Posterior cingulate gyrus (tissue), 11 donors: Measurements from ENCODE around the gene PHF23.
A peak's percentile ranks its signal among the peaks of the same experiment; 100 is the strongest.

Experiments used
- DNase-seq, 10 donors: peaks; one replicate each; pipeline versions ENCODE4 v3.0.0 to v3.0.0-alpha.2; 2020 to 2021; ENCODE audit warnings: mixed read lengths in 3 of 10
- intact Hi-C: fragments of 100-400 bp; cut with DNase I; formaldehyde crosslinking; loops from one replicate; pipeline ENCODE4 v1.15.1; 2023

PHF23 gene

DNA sequence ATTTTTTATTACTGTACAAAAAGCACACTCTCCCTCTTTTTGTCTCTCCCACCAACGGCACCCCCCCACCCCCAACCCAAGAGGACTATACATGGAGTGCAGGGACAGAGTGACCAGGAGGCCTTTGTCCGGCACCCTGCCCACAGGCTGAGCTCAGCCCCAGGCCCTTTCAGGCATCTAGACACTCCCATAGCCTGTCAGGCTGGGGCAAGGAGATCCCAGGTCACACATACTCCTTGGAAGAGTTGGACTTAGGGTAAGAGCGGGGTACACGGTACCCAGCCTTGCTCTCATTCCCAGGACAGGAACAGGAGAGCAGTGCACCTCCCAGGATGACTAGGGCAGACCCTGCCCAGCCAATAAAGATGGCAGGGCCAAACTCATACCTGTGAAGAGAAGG, 20.9 kb upstream of the PHF23 start:
- peak in 2 of 10 donors; percentile 30 to 40 for DNase-seq
- intact Hi-C loops = no loop called here

DNA sequence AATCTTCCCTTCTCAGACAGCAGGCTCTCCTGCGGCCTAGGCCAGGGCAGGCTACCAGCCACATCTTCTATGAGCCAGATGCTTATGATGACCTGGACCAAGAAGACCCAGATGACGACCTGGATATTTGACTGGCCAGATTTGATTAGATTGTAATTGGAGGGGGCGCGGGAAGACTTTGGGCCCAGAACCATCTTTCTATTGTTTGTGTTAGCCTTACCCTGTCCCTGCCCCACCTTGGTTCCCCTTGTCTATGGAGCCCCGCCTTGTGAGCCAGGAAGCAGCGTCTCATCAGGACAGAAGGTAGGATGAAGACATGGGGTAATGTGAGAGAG, 20.3 kb upstream of the PHF23 start:
- intact Hi-C loops = no loop called here
- peak in 1 of 10 donors; percentile 46 for DNase-seq

DNA sequence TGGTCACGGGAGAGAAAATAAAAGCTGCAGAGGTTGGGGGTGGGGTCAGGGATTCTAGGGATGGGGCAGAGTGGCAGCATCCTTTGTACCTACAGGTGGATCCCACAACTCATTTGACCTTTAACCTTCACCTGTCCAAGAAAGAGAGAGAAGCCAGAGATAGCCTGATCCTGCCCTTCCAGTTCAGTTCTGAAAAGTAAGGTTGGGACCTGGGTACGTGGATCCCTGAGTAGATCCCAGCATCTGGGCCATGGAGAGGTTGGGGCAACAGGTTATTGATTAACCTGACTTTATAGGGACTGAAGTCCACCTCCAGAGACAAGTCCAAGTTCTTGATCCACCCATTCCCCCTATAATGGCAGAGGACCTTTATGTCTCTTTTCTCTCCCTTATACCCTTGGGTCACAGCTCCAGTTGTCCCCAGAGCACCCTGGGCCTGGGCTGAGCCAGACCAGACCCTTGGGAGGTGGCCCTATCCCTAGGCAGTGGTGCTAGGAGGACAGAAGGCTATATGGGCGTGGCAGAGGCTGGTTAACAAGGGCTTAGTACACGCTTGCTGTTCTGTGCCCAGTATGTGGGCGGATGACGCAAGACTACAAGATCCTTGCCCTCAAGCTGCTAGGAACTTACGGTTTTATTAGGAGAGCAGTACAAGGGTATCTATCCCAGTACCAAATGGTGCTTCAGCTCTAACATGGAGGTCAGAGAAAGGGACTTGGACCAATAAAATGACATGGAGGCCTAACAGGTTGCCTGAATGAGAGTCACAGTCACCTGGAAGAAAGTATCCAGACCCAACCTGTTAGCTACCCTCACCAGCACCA, 19.7 kb upstream of the PHF23 start:
- intact Hi-C loops = no loop called here
- peak in 2 of 10 donors; percentile 20 to 37 for DNase-seq

DNA sequence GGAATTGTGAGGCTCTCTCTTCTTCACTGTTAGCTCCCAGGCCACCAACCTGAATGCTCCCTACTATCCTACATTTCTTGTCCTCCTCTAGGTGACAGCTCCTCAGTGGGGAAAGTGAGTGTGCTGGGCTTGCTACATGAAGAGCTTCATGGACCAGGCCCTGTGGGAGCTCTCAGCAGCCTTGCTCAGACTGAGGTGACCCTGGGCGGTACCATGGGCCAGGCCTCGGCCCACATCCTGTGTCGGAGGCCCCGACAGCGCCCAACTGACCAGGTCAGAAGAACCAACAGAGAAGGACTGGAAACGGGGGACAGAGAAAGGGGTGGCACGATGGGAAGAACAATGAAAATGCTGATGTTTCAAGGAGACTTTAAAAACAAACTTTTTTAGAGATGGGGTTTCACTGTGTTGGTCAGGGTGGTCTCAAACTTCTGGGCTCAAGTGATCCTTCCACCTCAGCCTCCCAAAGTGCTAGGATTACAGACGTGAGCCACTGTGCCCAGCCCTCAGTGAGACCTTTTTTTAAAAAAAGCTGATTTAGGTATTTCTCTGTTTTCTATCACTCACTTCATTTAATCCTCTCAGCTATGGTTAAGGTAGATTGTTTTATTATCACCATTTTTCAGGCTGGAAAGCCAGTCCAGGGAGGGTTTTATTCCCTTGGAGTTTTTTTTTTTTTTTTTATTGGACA, 17.7 kb upstream of the PHF23 start:
- intact Hi-C loops = no loop called here
- DNase-seq = peak in 1 of 10 donors; percentile 52

DNA sequence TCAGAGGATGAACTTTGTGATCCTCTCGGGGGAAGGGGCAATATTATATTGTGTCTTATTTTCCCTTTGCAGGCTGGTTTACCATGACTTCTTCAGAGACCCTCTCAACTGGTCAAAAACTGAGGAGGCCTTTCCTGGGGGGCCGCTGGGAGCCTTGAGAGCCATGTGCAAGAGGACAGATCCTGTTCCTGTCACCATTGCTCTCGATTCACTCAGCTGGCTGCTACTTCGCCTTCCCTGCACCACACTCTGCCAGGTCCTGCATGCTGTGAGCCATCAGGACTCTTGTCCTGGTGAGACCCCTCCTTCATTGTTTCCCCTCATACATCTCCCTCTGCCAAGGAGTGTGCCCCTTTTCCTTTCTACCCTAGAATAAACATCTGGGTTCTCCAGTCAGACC, 15.3 kb upstream of the PHF23 start:
- intact Hi-C loops = no loop called here
- DNase-seq = peak in 3 of 10 donors; percentile 19 to 50 (median 38)

DNA sequence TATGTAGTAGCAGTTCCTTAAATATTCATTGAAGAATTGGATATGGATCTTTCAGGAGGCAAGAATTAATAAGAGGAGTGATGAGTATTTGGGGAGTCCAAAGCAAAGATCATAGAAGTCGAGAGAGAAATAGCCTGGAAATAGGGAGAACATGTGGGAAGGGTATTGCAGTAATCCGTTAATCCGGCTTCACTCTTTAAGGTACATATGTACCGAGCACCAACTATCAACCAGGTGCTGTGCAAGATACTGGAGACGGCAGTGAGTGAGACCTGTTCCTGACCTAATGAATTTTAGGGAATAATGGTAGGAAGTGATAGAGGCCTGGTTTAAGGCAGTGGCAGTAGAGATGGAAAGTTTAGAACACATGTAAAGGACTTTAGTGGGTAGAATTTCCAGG, 13.8 kb upstream of the PHF23 start:
- intact Hi-C loops = loop anchor here (2.0 kb wide), 1 partner anchor 54 kb away; the partner anchor contains the start of gene EIF5A
- no peak for DNase-seq

DNA sequence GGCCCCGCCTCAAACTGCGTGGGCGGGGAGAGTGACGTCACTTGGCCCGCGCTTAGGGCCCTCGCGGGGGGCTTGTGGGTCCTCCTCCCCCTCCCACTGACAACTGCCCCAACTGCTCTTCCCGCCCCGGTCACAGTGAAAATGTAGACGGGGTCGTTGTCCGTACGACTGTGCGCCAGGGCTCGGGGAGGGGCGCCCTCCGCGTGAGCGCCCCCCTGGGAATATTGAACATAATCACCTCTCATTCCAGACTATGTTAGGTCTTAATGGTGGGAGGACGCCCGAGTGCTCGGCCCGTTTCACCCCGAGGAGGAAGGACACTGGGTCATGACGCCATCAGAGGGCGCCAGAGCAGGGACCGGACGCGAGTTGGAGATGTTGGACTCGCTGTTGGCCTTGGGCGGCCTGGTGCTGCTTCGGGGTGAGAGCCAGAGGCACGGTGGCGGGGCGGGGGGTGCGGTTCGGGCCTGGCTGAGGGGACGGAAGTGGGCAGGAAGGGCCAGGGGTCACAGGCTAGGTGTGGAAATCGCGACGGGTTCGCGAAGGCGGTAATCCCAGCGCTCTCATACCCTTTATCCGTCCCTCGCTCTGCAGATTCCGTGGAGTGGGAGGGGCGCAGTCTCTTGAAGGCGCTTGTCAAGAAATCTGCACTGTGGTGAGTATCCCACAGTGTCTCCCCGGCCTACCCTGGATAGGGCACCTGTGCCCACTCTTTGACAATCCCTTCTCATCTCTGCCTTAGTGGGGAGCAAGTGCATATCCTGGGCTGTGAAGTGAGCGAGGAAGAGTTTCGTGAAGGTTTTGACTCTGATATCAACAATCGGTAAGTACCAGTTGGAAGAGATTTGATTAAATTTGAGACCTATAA, 13.2 kb upstream of the PHF23 start, which contains the start of gene ELP5:
ELP5 (plus strand) TSS at position 40 of the 868 bp plus-strand sequence; CDS start at position 376, 336 bp downstream.
- DNase-seq = peak; percentile 84 to 98 (median 90)
- intact Hi-C loops = loop anchor here (2.0 kb wide), 1 partner anchor 54 kb away; the partner anchor contains the start of gene EIF5A

DNA sequence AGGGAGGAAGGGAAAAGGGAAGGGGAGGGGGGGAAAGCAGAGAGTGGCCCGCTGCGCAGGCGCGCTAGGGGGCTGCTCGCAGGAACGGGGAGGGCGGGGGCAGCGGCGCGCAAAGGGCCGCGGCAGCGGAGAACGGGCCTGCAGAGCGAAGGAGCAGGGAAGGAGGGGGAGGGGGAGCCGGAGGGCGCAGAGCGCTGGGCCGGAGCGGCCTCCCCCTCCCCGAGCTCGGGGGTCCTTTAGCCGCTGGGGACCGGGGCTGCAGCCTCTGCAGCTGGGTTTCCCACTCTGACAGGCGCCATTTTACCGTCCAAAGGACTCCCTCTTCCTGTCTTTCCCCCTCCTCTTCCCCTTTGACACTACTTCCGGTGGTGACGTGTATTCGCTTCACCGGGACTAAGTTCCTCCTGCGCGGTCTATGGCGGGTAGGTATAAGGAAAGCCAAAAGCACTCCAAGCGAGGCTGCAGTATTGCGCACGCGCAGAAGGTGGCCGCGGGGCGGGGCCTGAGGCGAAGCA, 12.5 kb upstream of the PHF23 start, which contains the start of gene CTDNEP1:
CTDNEP1 (minus strand) TSS at position 74 of the 515 bp plus-strand sequence. CDS start 438 bp downstream, outside the sequence.
- intact Hi-C loops = loop anchor here (1.0 to 2.0 kb wide), 2 partner anchors 8 to 55 kb away; partner anchors contain the start of gene EIF5A
- peak; percentile 98 to 100 (median 99) for DNase-seq

DNA sequence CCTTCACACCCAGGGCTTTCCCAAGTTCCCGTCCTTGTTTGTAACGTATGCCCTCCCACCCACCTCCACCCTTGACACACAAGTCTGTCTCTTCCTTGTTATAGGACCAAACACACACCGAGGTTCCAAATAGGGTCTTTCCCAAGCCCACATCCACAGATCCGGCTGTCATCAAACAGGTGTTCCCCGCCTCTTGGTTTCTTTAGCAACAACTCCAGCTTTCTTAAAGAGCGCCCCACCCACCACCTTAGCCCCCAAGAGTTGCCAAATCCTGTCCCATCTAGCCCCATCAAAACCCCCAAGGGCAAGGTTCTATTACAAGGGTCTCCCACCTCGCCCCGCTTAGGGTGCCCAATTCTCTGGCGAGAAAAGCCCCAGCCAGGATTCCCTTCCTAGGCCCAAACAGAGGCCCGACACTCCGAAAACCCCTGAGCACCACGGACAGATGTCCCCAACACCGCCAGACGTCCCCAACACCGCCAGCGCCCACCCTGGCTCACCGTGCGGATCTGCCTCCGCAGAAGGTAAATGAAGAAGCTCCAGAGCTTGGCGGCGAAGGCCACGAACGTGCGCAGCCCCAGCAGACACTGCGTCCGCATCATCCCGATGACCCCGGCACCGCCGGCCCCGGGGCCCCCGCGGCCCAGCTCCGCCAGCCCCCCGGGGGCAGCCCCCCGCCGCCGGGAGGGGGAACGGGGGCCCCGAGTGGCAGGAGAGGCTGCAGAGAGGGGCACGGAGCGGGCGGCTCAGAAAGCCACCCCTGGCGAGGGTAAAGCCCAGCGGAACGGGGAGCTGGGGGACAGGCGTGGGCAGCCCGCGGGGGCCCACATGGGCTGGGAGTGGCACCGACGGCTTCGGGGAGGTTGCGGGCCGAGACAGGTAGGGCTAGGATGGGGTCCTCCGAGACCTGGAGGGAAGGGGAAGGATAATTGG, 11.7 kb upstream of the PHF23 start:
- intact Hi-C loops = loop anchor here (1.0 kb wide), 1 partner anchor 8 kb away; no protein-coding TSS in a partner anchor
- peak in 2 of 10 donors; percentile 61 to 77 for DNase-seq

DNA sequence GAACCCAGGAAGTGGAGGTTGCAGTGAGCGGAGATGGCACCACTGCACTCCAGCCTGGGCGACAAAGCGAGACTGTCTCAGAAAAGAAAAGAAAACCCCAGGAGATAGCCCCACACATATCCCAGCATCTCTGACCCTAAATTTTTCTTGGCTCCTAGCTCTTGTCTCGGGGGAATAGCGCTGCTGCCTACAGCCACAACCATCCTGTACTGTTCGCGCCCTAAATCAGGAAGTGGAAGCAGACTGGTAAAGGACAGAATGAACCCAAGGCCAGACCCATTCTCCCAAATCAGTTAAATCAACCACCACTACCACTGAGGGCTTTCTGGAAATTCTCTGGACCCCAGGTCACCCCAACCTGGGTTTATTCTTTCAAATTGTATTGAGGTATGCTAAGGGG, 10.6 kb upstream of the PHF23 start:
- DNase-seq = peak in 3 of 10 donors; percentile 8 to 22 (median 18)
- intact Hi-C loops = no loop called here

DNA sequence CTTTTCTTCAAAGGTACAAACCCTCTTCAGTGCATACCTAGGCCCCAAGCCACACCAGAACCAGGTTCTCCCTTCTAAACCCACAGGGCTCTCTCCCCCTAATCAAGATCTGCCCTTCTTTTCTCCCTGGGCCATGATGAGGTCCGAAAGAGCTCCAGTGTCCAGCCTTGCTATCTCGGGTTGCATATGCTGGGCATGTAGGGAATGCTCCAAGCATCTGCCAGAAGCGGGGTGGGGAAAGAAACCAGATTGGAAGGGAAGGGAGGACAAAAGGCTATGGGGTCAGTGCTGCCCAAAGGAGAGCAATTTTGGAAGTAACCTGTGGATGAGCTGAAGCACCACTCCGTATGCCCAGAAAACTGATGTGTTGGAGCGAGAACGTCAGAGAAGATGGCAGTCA, 10.0 kb upstream of the PHF23 start:
- peak in 2 of 10 donors; percentile 0 to 4 for DNase-seq
- intact Hi-C loops = no loop called here

DNA sequence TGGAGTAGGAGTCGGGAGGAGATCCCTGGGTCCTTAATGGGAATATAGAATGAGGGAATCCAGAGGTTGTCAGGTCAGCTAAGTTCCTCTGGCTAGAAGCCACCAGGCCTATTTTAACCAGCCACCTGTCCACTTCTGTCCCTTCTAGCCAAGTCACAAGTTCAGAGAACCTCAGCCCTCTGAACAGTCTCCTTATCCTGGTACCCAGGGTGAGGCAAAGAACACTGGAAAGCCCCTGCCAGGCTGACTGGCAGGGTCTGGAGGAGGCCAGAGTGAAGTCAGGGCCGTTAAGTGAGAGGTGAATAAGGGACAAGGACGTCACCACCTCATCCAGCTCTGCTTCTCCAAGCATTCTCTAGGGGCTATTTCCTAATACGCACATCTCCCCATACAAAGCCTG, 9.5 kb upstream of the PHF23 start:
- DNase-seq = peak in 3 of 10 donors; percentile 2 to 9 (median 8)
- intact Hi-C loops = no loop called here

DNA sequence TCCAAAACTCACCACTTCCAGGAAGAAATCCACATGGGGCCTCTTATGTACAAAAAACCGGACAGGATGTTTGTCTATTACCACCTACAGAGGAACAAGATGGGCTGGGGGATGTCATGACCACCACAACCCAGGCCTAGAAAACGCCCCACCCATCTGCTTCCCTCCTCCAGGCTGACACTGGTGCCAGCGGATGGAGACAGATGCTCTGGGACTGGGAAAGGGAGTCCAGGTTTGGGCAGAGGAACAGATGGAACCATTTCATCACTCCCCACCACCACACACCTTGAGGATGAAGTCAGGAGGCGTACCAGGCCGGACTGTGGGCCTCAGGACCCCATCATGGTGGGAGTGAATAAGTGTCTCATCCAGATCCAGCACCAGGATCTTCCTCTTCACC, 7.5 kb upstream of the PHF23 start:
- DNase-seq = peak in 2 of 10 donors; percentile 41 to 63
- intact Hi-C loops = no loop called here

DNA sequence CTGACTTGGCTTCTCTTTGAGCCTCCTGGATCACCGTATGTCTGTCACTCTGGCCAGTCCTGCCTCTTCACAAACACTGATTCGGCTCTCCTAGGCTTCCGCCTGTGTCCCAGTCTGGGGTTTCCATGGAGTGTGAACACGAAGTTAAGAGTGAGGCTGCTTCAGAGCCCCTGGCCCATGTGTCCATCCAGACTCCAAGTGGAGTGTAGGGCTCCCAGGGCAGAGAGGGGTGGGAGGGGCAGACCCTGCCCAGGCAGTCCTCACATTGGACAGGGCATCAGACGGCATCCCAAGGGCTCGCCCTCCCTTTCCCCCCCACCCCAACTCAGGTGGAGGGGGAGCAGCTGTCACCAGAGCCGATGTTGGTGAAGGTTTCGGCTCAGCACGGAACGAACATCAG, 4.6 kb upstream of the PHF23 start:
- DNase-seq = peak in 2 of 10 donors; percentile 34 to 64
- intact Hi-C loops = loop anchor here (1.0 kb wide), 1 partner anchor 7 kb away; the partner anchor contains the start of gene CTDNEP1

DNA sequence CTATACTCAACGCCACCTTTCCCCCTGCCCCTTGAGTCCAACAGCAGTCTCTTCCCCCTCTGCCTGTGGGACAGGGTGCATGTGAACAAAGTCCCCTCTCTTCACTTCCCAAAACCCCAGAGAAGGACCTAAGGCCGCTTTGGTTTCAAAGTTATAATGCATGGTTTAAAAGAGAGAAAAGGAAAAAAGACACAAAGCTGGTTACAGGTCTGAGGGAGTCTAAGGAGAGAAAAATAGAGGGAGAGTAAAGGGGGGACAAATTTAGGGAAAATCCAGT, 4.1 kb upstream of the PHF23 start:
- intact Hi-C loops = loop anchor here (1.0 kb wide), 1 partner anchor 8 kb away; the partner anchor contains the start of gene CTDNEP1
- no peak for DNase-seq

DNA sequence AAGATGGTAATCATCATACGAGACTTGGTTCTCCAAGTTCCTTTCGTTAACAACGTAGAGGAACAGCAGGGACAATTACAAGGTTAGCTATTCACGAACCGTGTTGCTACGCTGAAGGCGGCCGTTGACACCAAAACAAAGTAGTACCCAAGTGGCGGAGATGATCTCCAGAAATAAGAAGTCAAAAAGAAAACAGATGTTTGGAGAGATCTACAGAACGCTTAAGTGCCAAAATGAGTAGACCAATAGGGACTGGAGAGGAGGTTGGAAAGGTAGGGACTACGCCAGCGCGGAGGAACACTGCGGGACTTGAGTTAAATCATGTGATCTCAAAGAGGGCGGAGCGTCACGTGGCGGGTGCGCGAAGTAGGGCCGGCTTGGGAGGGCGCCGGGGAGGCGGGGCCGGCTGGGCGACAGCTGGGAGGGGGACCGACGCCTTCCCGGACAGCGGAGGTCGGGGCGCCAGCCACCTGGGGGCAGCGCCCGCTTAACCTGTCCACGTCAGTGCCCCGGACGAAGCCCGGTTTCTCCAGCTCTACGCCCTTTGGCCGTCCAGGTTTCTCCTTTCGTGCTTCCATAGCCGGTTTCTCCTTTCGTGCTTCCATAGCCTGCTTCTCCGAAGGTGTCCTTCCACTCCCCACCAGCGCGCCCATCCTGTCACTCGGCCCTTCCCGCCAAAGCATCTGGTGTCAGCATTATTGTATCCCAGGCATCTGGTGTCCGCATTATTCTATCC, 3.6 kb upstream of the PHF23 start:
- DNase-seq = peak; percentile 89 to 99 (median 92)
- intact Hi-C loops = loop anchor here (1.0 kb wide), 1 partner anchor 8 kb away; the partner anchor contains the start of gene CTDNEP1

DNA sequence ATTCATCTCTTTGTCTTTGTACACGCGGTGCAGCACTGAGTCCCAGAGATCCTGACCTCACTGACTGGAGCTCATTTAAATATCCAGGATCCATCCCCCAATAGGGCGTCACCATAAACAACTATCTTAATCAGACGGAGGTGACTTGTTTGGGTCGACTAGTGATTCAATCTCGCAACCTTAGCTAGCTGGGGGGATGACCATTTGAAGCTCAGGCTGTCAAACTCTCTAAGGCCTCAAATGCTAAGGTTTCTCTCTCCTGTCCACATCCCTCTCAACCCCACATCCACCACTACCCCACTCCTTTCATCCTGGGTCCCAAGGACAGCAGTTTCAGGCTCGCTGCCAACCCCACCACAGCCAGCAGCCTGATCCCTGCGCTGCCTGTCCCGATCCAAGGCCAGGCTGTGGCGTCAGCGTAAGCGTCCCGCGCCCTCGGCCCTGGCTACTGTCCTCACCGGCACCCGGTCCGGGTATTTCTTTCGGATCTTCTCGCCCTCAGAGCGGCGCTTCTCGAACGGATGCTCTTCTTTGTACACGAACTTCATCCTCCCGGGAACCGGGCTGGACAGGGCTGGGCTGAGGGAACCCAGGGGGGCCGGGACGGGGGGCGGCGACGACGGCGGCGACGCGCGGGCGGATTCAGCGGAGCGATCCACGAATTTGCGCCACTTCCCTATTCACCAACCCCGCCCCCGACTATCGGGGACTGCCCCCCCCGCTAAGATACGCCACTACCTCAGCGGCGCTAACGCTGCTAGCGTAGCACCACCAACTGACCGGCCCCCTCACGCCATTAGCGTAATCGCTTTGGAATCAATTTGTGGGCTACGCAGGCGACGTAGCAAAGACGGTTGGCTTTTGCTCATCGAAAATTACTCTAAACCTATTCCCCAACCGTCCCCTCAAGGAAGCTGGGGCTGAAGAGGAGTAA, 2.8 kb upstream of the PHF23 start, which contains the start of gene GABARAP:
GABARAP (minus strand) TSS at position 667 of the 934 bp plus-strand sequence; CDS start at position 548, 119 bp downstream.
- intact Hi-C loops = no loop called here
- DNase-seq = peak; percentile 89 to 98 (median 94)
